ENCODE results near the gene CEP89.

DNA sequence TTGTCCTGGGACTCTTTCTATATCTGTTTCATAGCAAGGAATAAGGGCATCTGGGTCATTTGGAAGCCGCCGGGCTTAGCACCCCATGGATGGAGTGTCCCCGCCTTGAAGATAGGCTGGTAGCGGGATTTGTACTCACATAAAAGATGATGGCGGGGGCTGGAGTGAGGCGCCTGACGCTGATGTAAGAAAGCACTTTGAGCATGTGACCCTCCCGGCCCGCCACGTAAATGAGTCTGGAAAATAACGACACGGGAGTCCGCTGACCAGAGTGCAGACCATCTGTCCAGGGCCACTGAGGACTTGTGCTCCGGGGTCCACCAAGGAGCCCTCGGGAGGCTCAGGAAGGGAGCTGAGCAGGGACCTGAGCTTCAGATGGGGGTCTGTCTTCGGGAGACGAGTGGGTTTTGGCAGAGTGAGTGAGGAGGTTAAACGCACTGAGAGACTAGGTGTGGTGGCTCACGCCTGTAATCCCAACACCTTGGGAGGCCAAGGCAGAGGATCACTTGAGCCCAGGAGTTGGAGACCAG lies 128.0 kb downstream of the CEP89 start:
- TF ChIP-seq CTCF (IDR thresholded peaks at IDR 0.05) (no peak), POLR2A (IDR thresholded peaks at IDR 0.05) (no peak)
